Glutamatergic neuron (in vitro differentiated cells): ENCODE results near the gene HDAC11. TPM values are rescaled to one million over a fixed set of nuclear protein-coding genes. Genes with fewer than 3 reads are reported as not detected.

Experiments
- DNase-seq: peaks from one replicate; pipeline ENCODE4 v3.0.0; 2022
- H3K27ac Mint-ChIP-seq: one replicate; pipeline ENCODE4 v1.8.0; 2020; ENCODE audit warnings: mild to moderate bottlenecking, mixed read lengths, inconsistent platforms; ENCODE audit not compliant: unreplicated experiment
- H3K27me3 Mint-ChIP-seq: one replicate; pipeline ENCODE4 v1.8.0; 2020; ENCODE audit warnings: mild to moderate bottlenecking, moderate library complexity, mixed read lengths, inconsistent platforms; ENCODE audit not compliant: unreplicated experiment
- H3K36me3 Mint-ChIP-seq: one replicate; pipeline ENCODE4 v1.8.0; 2020; ENCODE audit warnings: mild to moderate bottlenecking, mixed read lengths, inconsistent platforms; ENCODE audit not compliant: unreplicated experiment
- H3K4me1 Mint-ChIP-seq: one replicate; pipeline ENCODE4 v1.8.0; 2020; ENCODE audit warnings: mild to moderate bottlenecking, low read depth, mixed read lengths, inconsistent platforms; ENCODE audit not compliant: unreplicated experiment
- H3K4me3 Mint-ChIP-seq: one replicate; pipeline ENCODE4 v1.8.0; 2020; ENCODE audit warnings: mild to moderate bottlenecking, mixed read lengths, inconsistent platforms; ENCODE audit not compliant: unreplicated experiment
- H3K9me3 Mint-ChIP-seq: one replicate; pipeline ENCODE4 v1.8.0; 2020; ENCODE audit warnings: mild to moderate bottlenecking, moderate library complexity, mixed read lengths, inconsistent platforms; ENCODE audit not compliant: unreplicated experiment
- CTCF ChIP-seq: fragments of 200-600 bp; sonication (generic); IDR thresholded peaks from one replicate; pipeline ENCODE4 v1.5.0; 2021; ENCODE audit not compliant: partially characterized antibody, unreplicated experiment
- total RNA-seq: library from RNA; stranded (reverse); fragmentation: NEBNext Ultra II Directional; extraction: Animal tissue kit (Norgen Biotek cat#: 25700); gene quantifications from one replicate; pipeline ENCODE4 v1.2.1, GENCODE V29; 2021; ENCODE audit not compliant: unreplicated experiment

The HDAC11 gene
- total RNA-seq, 1 donor from 2014 or later: 19.8 TPM

- Mint-ChIP-seq H3K27me3 (peaks cover 7% of the 10 kb centered on the region), H3K9me3 (peaks cover 5% of the 10 kb centered on the region), H3K36me3 (peaks cover 6% of the 10 kb centered on the region), H3K27ac (no peak overlapping the region), H3K4me1 (no peaks in the 10 kb centered on the region), H3K4me3 (no peak overlapping the region)
- TF ChIP-seq CTCF: no peak
- DNase-seq: no peak
Measured at GRCh38 chr3:13507570-13508339, 27.6 kb downstream of the HDAC11 start.

- Mint-ChIP-seq H3K4me3 (no peak overlapping the region), H3K9me3 (peaks cover 3% of the 10 kb centered on the region), H3K4me1 (no peaks in the 10 kb centered on the region), H3K36me3 (peaks cover 6% of the 10 kb centered on the region), H3K27me3 (peaks cover 6% of the 10 kb centered on the region), H3K27ac (no peak overlapping the region)
- DNase-seq: no peak
- no peak for TF ChIP-seq CTCF
Measured at GRCh38 chr3:13508496-13508895, 28.4 kb downstream of the HDAC11 start.

- peaks cover 6% of the 10 kb centered on the region for H3K27me3 Mint-ChIP-seq
- no peak overlapping the region for H3K27ac Mint-ChIP-seq
- no peak for TF ChIP-seq CTCF
- H3K4me3 Mint-ChIP-seq: no peak overlapping the region
- H3K9me3 Mint-ChIP-seq: peaks cover 3% of the 10 kb centered on the region
- H3K36me3 Mint-ChIP-seq: peaks cover 6% of the 10 kb centered on the region
- DNase-seq: no peak
- peaks cover 2% of the 10 kb centered on the region for H3K4me1 Mint-ChIP-seq
Measured at GRCh38 chr3:13509059-13509815, 29.1 kb downstream of the HDAC11 start.

- peaks cover 3% of the 10 kb centered on the region for H3K9me3 Mint-ChIP-seq
- no peak for TF ChIP-seq CTCF
- no peak for DNase-seq
- H3K36me3 Mint-ChIP-seq: peaks cover 6% of the 10 kb centered on the region
- no peak overlapping the region for H3K27ac Mint-ChIP-seq
- H3K4me1 Mint-ChIP-seq: peaks cover 2% of the 10 kb centered on the region
- H3K4me3 Mint-ChIP-seq: no peak overlapping the region
- peaks cover 6% of the 10 kb centered on the region for H3K27me3 Mint-ChIP-seq
Measured at GRCh38 chr3:13509816-13510192, 29.7 kb downstream of the HDAC11 start.

GRCh38 chr3:13512451-13512850, 32.3 kb downstream of the HDAC11 start:
- no peak for DNase-seq
- no peak for TF ChIP-seq CTCF
- peaks cover 2% of the 10 kb centered on the region for H3K27me3 Mint-ChIP-seq
- H3K9me3 Mint-ChIP-seq: peaks cover 1% of the 10 kb centered on the region
- peaks cover 2% of the 10 kb centered on the region for H3K4me1 Mint-ChIP-seq
- H3K4me3 Mint-ChIP-seq: no peak overlapping the region
- no peak overlapping the region for H3K27ac Mint-ChIP-seq
- H3K36me3 Mint-ChIP-seq: peaks cover 6% of the 10 kb centered on the region
